T-helper 2 cell treated with Interferon-gamma antibody and Interleukin-4, amounts not matched to agents 100 ng/mL and 5 ng/mL, for 36 hours (primary cell): Measurements from ENCODE around the gene RFX5. TPM values are rescaled to one million over a fixed set of nuclear protein-coding genes. Genes with fewer than 3 reads are reported as not detected.

Experiments used
- total RNA-seq: library from RNA; stranded (reverse); gene quantifications from 2 replicates; pipeline ENCODE4 v1.2.3, GENCODE V29; 2022

The RFX5 gene
- total RNA-seq, 1 donor from 2014 or later = 75.3 TPM

Other genes starting within 250 kb of the RFX5 start
- gene SEMA6C, start 200.6 kb downstream of the RFX5 start, total RNA-seq = 1.6 and 1.8 TPM in 2 replicates
- 27.7 and 28.5 TPM in 2 replicates for gene TNFAIP8L2, start 190.6 kb downstream of the RFX5 start, total RNA-seq
- 2.8 and 2.9 TPM in 2 replicates for gene LYSMD1, start 181.3 kb downstream of the RFX5 start, total RNA-seq
- 61.1 and 63.0 TPM in 2 replicates for gene SCNM1, start 181.1 kb downstream of the RFX5 start, total RNA-seq
- gene TMOD4, start 171.3 kb downstream of the RFX5 start, total RNA-seq = 1.7 and 2.8 TPM in 2 replicates
- gene VPS72, start 157.1 kb downstream of the RFX5 start, total RNA-seq = 75.6 and 78.2 TPM in 2 replicates
- gene PIP5K1A, start 148.7 kb downstream of the RFX5 start, total RNA-seq = 68.5 and 71.7 TPM in 2 replicates
- 188 and 192 TPM in 2 replicates for gene PSMD4, start 92.5 kb downstream of the RFX5 start, total RNA-seq
- gene ZNF687, start 65.0 kb downstream of the RFX5 start, total RNA-seq = 20.1 and 24.0 TPM in 2 replicates
- 64.8 and 67.4 TPM in 2 replicates for gene PI4KB, start 19.8 kb downstream of the RFX5 start, total RNA-seq
- not detected in 2 replicates for gene SELENBP1, start 25.5 kb upstream of the RFX5 start, total RNA-seq
- 335 and 353 TPM in 2 replicates for gene PSMB4, start 52.3 kb upstream of the RFX5 start, total RNA-seq
- gene POGZ, start 112.2 kb upstream of the RFX5 start, total RNA-seq = 87.3 and 89.7 TPM in 2 replicates
- gene CGN, start 164.1 kb upstream of the RFX5 start, total RNA-seq = 0.09 and 0.16 TPM in 2 replicates
- 1.6 and 1.7 TPM in 2 replicates for gene TUFT1, start 193.1 kb upstream of the RFX5 start, total RNA-seq